ENCODE data around the gene MRPS9. TPM values are rescaled to one million over a fixed set of nuclear protein-coding genes. Genes with fewer than 3 reads are reported as not detected.
A peak's percentile ranks its signal among the peaks of the same experiment; 100 is the strongest.

Gene MRPS9
- total RNA-seq = 10 to 100 TPM; 12.8 to 14.0 TPM
- 10 to 100 TPM; 21.0 to 22.1 TPM for polyA plus RNA-seq
- long read RNA-seq, donor 1, transcript MRPS9-201 (11 exons, 1,500 nt) = major isoform, 71 of 79 reads
- long read RNA-seq, donor 1, partial matches to known transcripts = 0 of 79 reads
- long read RNA-seq, donor 1, other reads (novel, unspliced or antisense) = 8 of 79 reads
- long read RNA-seq, donor 2, transcript MRPS9-201 (11 exons, 1,500 nt) = major isoform, 11 of 19 reads
- long read RNA-seq, donor 2, partial matches to known transcripts = 0 of 19 reads
- long read RNA-seq, donor 2, other reads (novel, unspliced or antisense) = 7 of 19 reads

- DNase-seq = peak; percentile 99
- intact Hi-C loops (cut with DNase I) = no loop called here
- Histone ChIP-seq H3K27ac (ENCODE audit: low read depth in 1 of 2, low read length in 2 of 2) (peak within 1 kb of the TSS in 1 of 2 donors; percentile 20), H3K36me3 (ENCODE audit: control insufficient read depth in 1 of 2, insufficient read depth in 2 of 2, low read length in 1 of 2) (no peaks in the 10 kb centered on the region), H3K27me3 (ENCODE audit: control insufficient read depth in 1 of 2, insufficient read depth in 2 of 2, low read length in 1 of 2) (no peaks in the 10 kb centered on the region), H3K9me3 (ENCODE audit: control insufficient read depth, low read length) (no peaks in the 10 kb centered on the region), H3K4me1 (ENCODE audit: control insufficient read depth in 1 of 2, insufficient read depth in 2 of 2, low read length in 2 of 2) (peaks cover 4 to 5% of the 10 kb centered on the region in 2 donors), H3K4me3 (ENCODE audit: low read length in 2 of 2) (peak within 1 kb of the TSS; percentile 69 to 87)
- 0% methylated on average over 54 to 55 of the region's 55 CpGs for WGBS, 2 donors
- ATAC-seq (ENCODE audit: low FRiP score) = peak; percentile 100
Measured at GRCh38 chr2:105037572-105038382, at the start of gene MRPS9. MRPS9 (plus strand) TSS chr2:105038069; CDS start chr2:105038093, 24 bp downstream.

GRCh38 chr2:105005181-105005951 lies 32.5 kb upstream of the MRPS9 start:
- WGBS, 2 donors = 60 to 62% methylated on average over 2 of the region's 2 CpGs
- no peak for ATAC-seq (ENCODE audit: low FRiP score)
- no peaks in the 10 kb centered on the region for H3K36me3 ChIP-seq (ENCODE audit: control insufficient read depth in 1 of 2, insufficient read depth in 2 of 2, low read length in 1 of 2)
- no peaks in the 10 kb centered on the region for H3K27me3 ChIP-seq (ENCODE audit: control insufficient read depth in 1 of 2, insufficient read depth in 2 of 2, low read length in 1 of 2)
- H3K4me1 ChIP-seq (ENCODE audit: control insufficient read depth in 1 of 2, insufficient read depth in 2 of 2, low read length in 2 of 2) = no peaks in the 10 kb centered on the region
- H3K9me3 ChIP-seq (ENCODE audit: control insufficient read depth, low read length) = peaks cover 6% of the 10 kb centered on the region
- intact Hi-C loops (cut with DNase I) = no loop called here
- H3K27ac ChIP-seq (ENCODE audit: low read depth in 1 of 2, low read length in 2 of 2) = no peak overlapping the region
- no peak overlapping the region for H3K4me3 ChIP-seq (ENCODE audit: low read length in 2 of 2)
- DNase-seq = no peak

- WGBS, 2 donors = 95 to 100% methylated on average over 1 of the region's 1 CpG
- H3K9me3 ChIP-seq (ENCODE audit: control insufficient read depth, low read length) = peaks cover 1% of the 10 kb centered on the region
- intact Hi-C loops (cut with DNase I) = no loop called here
- no peaks in the 10 kb centered on the region for H3K27me3 ChIP-seq (ENCODE audit: control insufficient read depth in 1 of 2, insufficient read depth in 2 of 2, low read length in 1 of 2)
- no peak overlapping the region for H3K27ac ChIP-seq (ENCODE audit: low read depth in 1 of 2, low read length in 2 of 2)
- ATAC-seq (ENCODE audit: low FRiP score) (no peak), DNase-seq (no peak)
- H3K4me1 ChIP-seq (ENCODE audit: control insufficient read depth in 1 of 2, insufficient read depth in 2 of 2, low read length in 2 of 2) = no peaks in the 10 kb centered on the region
- H3K36me3 ChIP-seq (ENCODE audit: control insufficient read depth in 1 of 2, insufficient read depth in 2 of 2, low read length in 1 of 2) = no peaks in the 10 kb centered on the region
- H3K4me3 ChIP-seq (ENCODE audit: low read length in 2 of 2) = no peak overlapping the region
Measured at GRCh38 chr2:105007367-105007766, 30.5 kb upstream of the MRPS9 start.

- no peak for ATAC-seq (ENCODE audit: low FRiP score)
- Histone ChIP-seq H3K27ac (ENCODE audit: low read depth in 1 of 2, low read length in 2 of 2) (no peak overlapping the region), H3K4me3 (ENCODE audit: low read length in 2 of 2) (no peak overlapping the region), H3K36me3 (ENCODE audit: control insufficient read depth in 1 of 2, insufficient read depth in 2 of 2, low read length in 1 of 2) (no peaks in the 10 kb centered on the region), H3K4me1 (ENCODE audit: control insufficient read depth in 1 of 2, insufficient read depth in 2 of 2, low read length in 2 of 2) (no peaks in the 10 kb centered on the region), H3K27me3 (ENCODE audit: control insufficient read depth in 1 of 2, insufficient read depth in 2 of 2, low read length in 1 of 2) (no peaks in the 10 kb centered on the region), H3K9me3 (ENCODE audit: control insufficient read depth, low read length) (no peaks in the 10 kb centered on the region)
- intact Hi-C loops (cut with DNase I) = no loop called here
- no peak for DNase-seq
- 82 to 91% methylated on average over 1 of the region's 1 CpG for WGBS, 2 donors
Measured at GRCh38 chr2:105032476-105032875, 5.4 kb upstream of the MRPS9 start.

- 94 to 95% methylated on average over 1 of the region's 1 CpG for WGBS, 2 donors
- DNase-seq (no peak), ATAC-seq (ENCODE audit: low FRiP score) (no peak)
- Histone ChIP-seq H3K36me3 (ENCODE audit: control insufficient read depth in 1 of 2, insufficient read depth in 2 of 2, low read length in 1 of 2) (no peaks in the 10 kb centered on the region), H3K4me3 (ENCODE audit: low read length in 2 of 2) (no peak overlapping the region), H3K27ac (ENCODE audit: low read depth in 1 of 2, low read length in 2 of 2) (no peak overlapping the region), H3K27me3 (ENCODE audit: control insufficient read depth in 1 of 2, insufficient read depth in 2 of 2, low read length in 1 of 2) (no peaks in the 10 kb centered on the region), H3K9me3 (ENCODE audit: control insufficient read depth, low read length) (no peaks in the 10 kb centered on the region), H3K4me1 (ENCODE audit: control insufficient read depth in 1 of 2, insufficient read depth in 2 of 2, low read length in 2 of 2) (peaks cover 2 to 4% of the 10 kb centered on the region in 2 donors)
- intact Hi-C loops (cut with DNase I) = no loop called here
Measured at GRCh38 chr2:105034170-105034569, 3.7 kb upstream of the MRPS9 start.

GRCh38 chr2:105038383-105039061 lies 653 bp downstream of the MRPS9 start:
- no peak for DNase-seq
- ATAC-seq (ENCODE audit: low FRiP score) = peak; percentile 27
- Histone ChIP-seq H3K36me3 (ENCODE audit: control insufficient read depth in 1 of 2, insufficient read depth in 2 of 2, low read length in 1 of 2) (no peaks in the 10 kb centered on the region), H3K4me3 (ENCODE audit: low read length in 2 of 2) (peak overlapping the region; percentile 69 to 87), H3K9me3 (ENCODE audit: control insufficient read depth, low read length) (no peaks in the 10 kb centered on the region), H3K27me3 (ENCODE audit: control insufficient read depth in 1 of 2, insufficient read depth in 2 of 2, low read length in 1 of 2) (no peaks in the 10 kb centered on the region), H3K27ac (ENCODE audit: low read depth in 1 of 2, low read length in 2 of 2) (peak overlapping the region in 1 of 2 donors; percentile 7), H3K4me1 (ENCODE audit: control insufficient read depth in 1 of 2, insufficient read depth in 2 of 2, low read length in 2 of 2) (peaks cover 4 to 5% of the 10 kb centered on the region in 2 donors)
- 7% methylated on average over 17 of the region's 17 CpGs for WGBS, 2 donors
- intact Hi-C loops (cut with DNase I) = no loop called here

- intact Hi-C loops (cut with DNase I) = no loop called here
- H3K4me1 ChIP-seq (ENCODE audit: control insufficient read depth in 1 of 2, insufficient read depth in 2 of 2, low read length in 2 of 2) = peaks cover 4 to 5% of the 10 kb centered on the region in 2 donors
- DNase-seq (no peak), ATAC-seq (ENCODE audit: low FRiP score) (no peak)
- H3K36me3 ChIP-seq (ENCODE audit: control insufficient read depth in 1 of 2, insufficient read depth in 2 of 2, low read length in 1 of 2) = no peaks in the 10 kb centered on the region
- no peak overlapping the region for H3K4me3 ChIP-seq (ENCODE audit: low read length in 2 of 2)
- H3K27ac ChIP-seq (ENCODE audit: low read depth in 1 of 2, low read length in 2 of 2) = no peak overlapping the region
- H3K27me3 ChIP-seq (ENCODE audit: control insufficient read depth in 1 of 2, insufficient read depth in 2 of 2, low read length in 1 of 2) = no peaks in the 10 kb centered on the region
- no peaks in the 10 kb centered on the region for H3K9me3 ChIP-seq (ENCODE audit: control insufficient read depth, low read length)
Measured at GRCh38 chr2:105039559-105039958, 1.7 kb downstream of the MRPS9 start.

- Histone ChIP-seq H3K4me3 (ENCODE audit: low read length in 2 of 2) (no peak overlapping the region), H3K36me3 (ENCODE audit: control insufficient read depth in 1 of 2, insufficient read depth in 2 of 2, low read length in 1 of 2) (peaks cover 0 to 4% of the 10 kb centered on the region in 2 donors), H3K4me1 (ENCODE audit: control insufficient read depth in 1 of 2, insufficient read depth in 2 of 2, low read length in 2 of 2) (peaks cover 4 to 5% of the 10 kb centered on the region in 2 donors), H3K9me3 (ENCODE audit: control insufficient read depth, low read length) (no peaks in the 10 kb centered on the region), H3K27ac (ENCODE audit: low read depth in 1 of 2, low read length in 2 of 2) (no peak overlapping the region), H3K27me3 (ENCODE audit: control insufficient read depth in 1 of 2, insufficient read depth in 2 of 2, low read length in 1 of 2) (no peaks in the 10 kb centered on the region)
- intact Hi-C loops (cut with DNase I) = no loop called here
- 51 to 56% methylated on average over 2 of the region's 2 CpGs for WGBS, 2 donors
- no peak for ATAC-seq (ENCODE audit: low FRiP score)
- no peak for DNase-seq
Measured at GRCh38 chr2:105042189-105042588, 4.3 kb downstream of the MRPS9 start.
